SK-N-SH (cell line): Measurements from ENCODE around the gene BAHCC1.
A peak's percentile ranks its signal among the peaks of the same experiment; 100 is the strongest.

ENCODE experiments used
- CHD2 ChIP-seq: fragments of 150-350 bp; IDR thresholded peaks from 2 replicates; pipeline ENCODE4 v1.6.1; 2018; ENCODE audit warnings: low read length; ENCODE audit not compliant: partially characterized antibody
- CTCF ChIP-seq: fragments of 200-600 bp; sonication (generic); IDR thresholded peaks from 2 replicates; pipeline ENCODE4 v1.6.1; 2017; ENCODE audit warnings: antibody characterized with exemption, mild to moderate bottlenecking, moderate library complexity
- ELF1 ChIP-seq: IDR thresholded peaks from 2 replicates; pipeline ENCODE4 v1.4.0; 2012
- EP300 ChIP-seq, 2 experiments: IDR thresholded peaks; 2 replicates each; pipeline versions ENCODE4 v1.4.0 to v1.6.1; 2012; ENCODE audit warnings: borderline replicate concordance in 1 of 2, low read depth in 1 of 2, low read length in 1 of 2
- EZH2phosphoT487 ChIP-seq: fragments of 200-600 bp; sonication (generic); IDR thresholded peaks from 2 replicates; pipeline ENCODE4 v1.6.1; 2017; ENCODE audit warnings: low read depth, mixed run types, mild to moderate bottlenecking, antibody characterized with exemption, moderate library complexity, borderline replicate concordance
- FOXM1 ChIP-seq: IDR thresholded peaks from 2 replicates; pipeline ENCODE4 v1.4.0; 2012; ENCODE audit warnings: low read depth, mild to moderate bottlenecking
- GABPA ChIP-seq: IDR thresholded peaks from 2 replicates; pipeline ENCODE4 v1.4.0; 2012; ENCODE audit warnings: low read depth, mild to moderate bottlenecking
- MXI1 ChIP-seq: IDR thresholded peaks from 2 replicates; pipeline ENCODE4 v1.6.1; 2012; ENCODE audit warnings: mild to moderate bottlenecking, low read depth, low read length, improper control_type of control experiment
- RAD21 ChIP-seq: IDR thresholded peaks from 2 replicates; pipeline ENCODE4 v1.6.1; 2012; ENCODE audit warnings: mild to moderate bottlenecking, low read length
- REST ChIP-seq: IDR thresholded peaks from 2 replicates; pipeline ENCODE4 v1.6.1; 2012; ENCODE audit warnings: mild to moderate bottlenecking, low read depth, low read length, moderate library complexity
- RFX5 ChIP-seq: IDR thresholded peaks from 2 replicates; pipeline ENCODE4 v1.6.1; 2012; ENCODE audit warnings: mild to moderate bottlenecking, improper control_type of control experiment, low read length
- TAF1 ChIP-seq: IDR thresholded peaks from 2 replicates; pipeline ENCODE4 v1.6.1; 2012; ENCODE audit warnings: low read depth, mild to moderate bottlenecking, low read length, moderate library complexity, borderline replicate concordance
- TCF12 ChIP-seq: IDR thresholded peaks from 2 replicates; pipeline ENCODE4 v1.4.0; 2012
- YY1 ChIP-seq: IDR thresholded peaks from 2 replicates; pipeline ENCODE4 v1.4.0; 2012; ENCODE audit warnings: low read depth, mild to moderate bottlenecking

- no peak for TF ChIP-seq CTCF
- TF ChIP-seq RFX5 = no peak
- no peak for TF ChIP-seq FOXM1
- TF ChIP-seq TAF1 = no peak
- no peak for TF ChIP-seq YY1
- no peak for TF ChIP-seq EP300 (IDR thresholded peaks at IDR 0.05; ENCODE audit: borderline replicate concordance in 1 of 2, low read depth in 1 of 2, low read length in 1 of 2)
- peak; percentile 49 for TF ChIP-seq CHD2
- TF ChIP-seq GABPA = no peak
- no peak; the same call in 1 of the 2 replicates for TF ChIP-seq MXI1
- TF ChIP-seq RAD21 = 0 out of 2 replicates have a peak, but pooled peaks have one; percentile 28
- no peak for TF ChIP-seq TCF12
- no peak for TF ChIP-seq EZH2phosphoT487
- TF ChIP-seq ELF1 = no peak
- TF ChIP-seq REST = no peak
Observed at GRCh38 chr17:81391936-81392908, 3.0 kb upstream of the BAHCC1 start.
